RWPE1 (cell line): Measurements from ENCODE around the gene DRP2.
A peak's percentile ranks its signal among the peaks of the same experiment; 100 is the strongest.

Source experiments
- CTCF ChIA-PET: fragments of 350-600 bp; sonication (Branson Sonifier 250); formaldehyde crosslinking; extraction: SDS; loops from one replicate; lab custom pipeline; 2021; lab: Yijun Ruan, JAX
- POLR2A ChIA-PET: fragments of 400-600 bp; formaldehyde crosslinking; extraction: SDS; loops from one replicate; lab custom pipeline; 2020; ENCODE audit warnings: antibody characterized with exemption; ENCODE audit not compliant: low non-redundant PET; lab: Yijun Ruan, JAX
- DNase-seq: peaks from one replicate; pipeline ENCODE4 v3.0.0; 2012; ENCODE audit warnings: low spot score
- H3K27ac ChIP-seq: fragments of 450-650 bp; 2 replicates; pipeline ENCODE4 v1.5.1; 2017
- CTCF ChIP-seq: fragments of 450-650 bp; conservative IDR thresholded peaks from 2 replicates; pipeline ENCODE4 v1.5.1; 2017; ENCODE audit warnings: low read depth, mild to moderate bottlenecking

The DRP2 gene

GRCh38 chrX:101262590-101262989, 43.0 kb downstream of the DRP2 start:
- TF ChIP-seq CTCF, result no peak
- ChIA-PET POLR2A (no interaction called here), CTCF (no interaction called here)
- H3K27ac ChIP-seq, result no peak overlapping the region
- no peak for DNase-seq

DNA sequence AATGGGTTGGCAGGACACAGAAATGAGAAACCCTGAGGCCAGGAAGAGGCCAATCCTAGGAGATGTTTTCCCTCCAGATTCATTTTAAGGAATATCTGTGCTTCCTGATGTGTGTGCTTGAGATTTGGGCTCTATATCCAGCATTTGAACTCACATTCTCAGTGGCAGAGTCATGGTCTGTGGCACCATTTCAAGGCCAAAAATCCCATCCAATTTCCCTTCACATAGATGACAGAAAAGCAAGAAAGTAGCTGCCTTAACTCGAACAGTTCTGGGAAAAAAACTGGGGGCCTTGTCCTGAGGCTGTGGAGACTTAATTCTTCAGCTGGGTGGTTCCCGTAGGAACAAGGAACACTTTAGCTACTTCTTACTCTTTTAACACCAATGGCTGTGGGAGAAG, 44.2 kb downstream of the DRP2 start:
- ChIA-PET CTCF (no interaction called here), POLR2A (no interaction called here)
- no peak for TF ChIP-seq CTCF
- DNase-seq, result no peak
- no peak overlapping the region for H3K27ac ChIP-seq

GRCh38 chrX:101265869-101266428, 46.4 kb downstream of the DRP2 start:
- CTCF ChIA-PET, result no interaction called here
- no peak overlapping the region for H3K27ac ChIP-seq
- POLR2A ChIA-PET, result no interaction called here
- no peak for TF ChIP-seq CTCF
- DNase-seq, result no peak

DNA sequence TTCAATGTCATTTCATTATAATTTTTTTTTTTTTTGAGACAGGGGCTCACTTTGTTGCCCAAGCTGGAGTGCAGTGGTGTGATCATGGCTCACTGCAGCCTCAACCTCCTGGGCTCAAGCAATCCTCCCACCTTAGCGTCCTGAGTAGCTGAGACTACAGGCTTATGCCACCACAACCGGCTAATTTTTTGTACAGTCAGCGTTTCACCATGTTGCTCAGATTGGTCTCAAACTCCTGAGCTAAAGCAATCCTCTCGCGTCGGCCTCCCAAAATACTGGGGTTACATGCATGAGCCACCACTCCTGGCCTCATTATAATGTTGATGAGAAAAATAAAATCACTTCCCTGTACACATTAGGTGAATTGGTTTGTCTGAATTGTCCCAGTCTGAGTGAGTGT, 54.6 kb downstream of the DRP2 start:
- H3K27ac ChIP-seq, result no peak overlapping the region
- ChIA-PET CTCF (no interaction called here), POLR2A (no interaction called here)
- no peak for DNase-seq
- no peak for TF ChIP-seq CTCF

- ChIA-PET POLR2A (no interaction called here), CTCF (no interaction called here)
- no peak for TF ChIP-seq CTCF
- no peak overlapping the region for H3K27ac ChIP-seq
- DNase-seq, result no peak
Observed at GRCh38 chrX:101276238-101276637, 56.7 kb downstream of the DRP2 start.

DNA sequence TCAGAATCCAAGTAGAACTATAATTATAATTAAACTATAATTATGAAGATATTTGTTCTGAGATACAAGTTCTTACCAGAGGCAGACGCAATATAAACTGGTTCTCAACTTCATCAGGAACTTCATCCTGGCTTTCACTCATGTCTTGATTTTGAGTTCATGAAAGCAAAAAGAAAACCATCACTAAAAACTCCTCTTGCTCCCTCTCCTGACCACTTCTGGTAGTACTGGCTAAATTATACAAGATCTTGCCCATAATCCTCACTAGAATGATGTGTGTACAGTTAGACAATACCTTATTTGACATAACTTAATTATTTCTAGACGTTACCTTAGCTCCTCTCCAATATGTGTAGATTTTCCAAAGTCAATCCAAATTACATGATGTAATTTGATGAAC, 67.8 kb downstream of the DRP2 start:
- CTCF ChIA-PET, result interaction anchor here (0.6 kb wide), 1 partner anchor 187 kb away, joined by 3 read pairs; no protein-coding TSS in a partner anchor
- no peak for DNase-seq

More for the DNA sequence above, 67.8 kb downstream of the DRP2 start:
- TF ChIP-seq CTCF, result peak; percentile 41
- POLR2A ChIA-PET, result no interaction called here
- H3K27ac ChIP-seq, result no peak overlapping the region
